Urinary bladder (tissue), 4 donors: Measurements from ENCODE around the gene SETD1A. TPM values are rescaled to one million over a fixed set of nuclear protein-coding genes. Genes with fewer than 3 reads are reported as not detected.

Experiments
- DNase-seq: peaks from one replicate; pipeline ENCODE4 v3.0.0-alpha.2; 2015; ENCODE audit errors: extremely low spot score
- H3K27ac ChIP-seq: one replicate; pipeline ENCODE4 v1.5.1; 2013; ENCODE audit warnings: low read depth, mild to moderate bottlenecking, moderate library complexity
- H3K36me3 ChIP-seq: one replicate; pipeline ENCODE4 v1.6.1; 2013; ENCODE audit warnings: mild to moderate bottlenecking, moderate library complexity; ENCODE audit not compliant: insufficient read depth
- H3K4me1 ChIP-seq: one replicate; pipeline ENCODE4 v1.6.1; 2013; ENCODE audit warnings: mild to moderate bottlenecking, moderate library complexity; ENCODE audit not compliant: insufficient read depth
- H3K4me3 ChIP-seq: one replicate; pipeline ENCODE4 v1.5.1; 2013; ENCODE audit warnings: low read depth, low read length
- WGBS: extraction: QIAGEN DNeasy Blood & Tissue Kit; methylation state at CpG from one replicate; pipeline ENCODE4 v1.1.7; 2013; 5-methylcytosine and 5-hydroxymethylcytosine counted together
- polyA plus RNA-seq: library from polyadenylated mRNA; stranded (reverse); fragments of 200-250 nt; gene quantifications from one replicate; pipeline ENCODE4 v1.2.3, GENCODE V29; 2013
- small RNA-seq: library from RNA; depleted of rRNA; stranded (forward); fragments of <200 nt; gene quantifications from one replicate; pipeline ENCODE3, GENCODE V24; 2014
- total RNA-seq: library from RNA; depleted of rRNA; stranded (reverse); fragments of >200 nt; gene quantifications from one replicate; pipeline ENCODE4 v1.2.3, GENCODE V29; 2014
- donor health status: healthy with polysubstance abuse.
- donor health status: healthy.

Gene SETD1A
- total and polyA plus RNA-seq, 2 donors: 2.9 to 14.6 TPM

DNA sequence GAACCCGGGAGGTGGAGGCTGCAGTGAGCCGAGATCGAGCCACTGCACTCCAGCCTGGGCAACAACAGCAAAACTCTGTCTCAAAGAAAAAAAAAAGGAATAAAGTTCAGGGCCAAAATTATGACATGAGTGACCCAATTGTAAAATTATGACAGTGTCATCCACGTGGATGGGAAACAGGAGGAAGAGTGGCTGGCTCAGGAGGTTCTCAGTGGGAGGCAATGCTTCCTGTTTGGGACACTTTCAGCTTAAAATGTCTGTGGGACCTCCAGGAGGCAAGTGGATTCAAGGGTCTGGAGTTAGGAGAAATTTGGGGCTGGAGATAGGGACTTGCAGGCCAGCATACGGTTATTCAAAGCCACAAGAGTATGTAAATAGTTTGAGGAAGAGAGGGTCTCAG lies 67.8 kb downstream of the SETD1A start:
- WGBS: 79% methylated on average over 5 of the region's 5 CpGs
- no peak overlapping the region for H3K4me3 ChIP-seq
- no peaks in the 10 kb centered on the region for H3K4me1 ChIP-seq
- no peaks in the 10 kb centered on the region for H3K36me3 ChIP-seq
- DNase-seq: no peak
- no peak overlapping the region for H3K27ac ChIP-seq

DNA sequence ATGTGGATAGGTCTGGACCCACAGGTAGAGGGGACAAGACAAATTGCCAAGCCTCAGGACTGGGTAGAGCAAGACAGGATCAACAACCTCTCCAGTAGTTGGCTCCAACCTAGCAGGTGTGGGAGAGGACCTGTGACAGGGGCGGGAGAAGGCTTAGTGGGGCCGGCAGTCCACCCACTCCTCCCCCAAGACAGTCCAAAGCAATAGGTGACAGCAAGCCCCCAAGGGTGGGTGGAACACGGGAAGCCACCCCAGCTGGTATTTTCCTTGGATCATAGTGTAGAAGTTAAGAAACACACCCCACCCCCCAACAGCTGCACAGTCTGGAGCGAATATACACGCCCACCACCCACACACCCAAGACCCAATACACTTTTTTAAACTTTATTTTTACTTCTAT lies 71.7 kb downstream of the SETD1A start:
- 77% methylated on average over 5 of the region's 5 CpGs for WGBS
- DNase-seq: no peak
- Histone ChIP-seq H3K36me3 (no peaks in the 10 kb centered on the region), H3K27ac (no peak overlapping the region), H3K4me1 (no peaks in the 10 kb centered on the region), H3K4me3 (no peak overlapping the region)

DNA sequence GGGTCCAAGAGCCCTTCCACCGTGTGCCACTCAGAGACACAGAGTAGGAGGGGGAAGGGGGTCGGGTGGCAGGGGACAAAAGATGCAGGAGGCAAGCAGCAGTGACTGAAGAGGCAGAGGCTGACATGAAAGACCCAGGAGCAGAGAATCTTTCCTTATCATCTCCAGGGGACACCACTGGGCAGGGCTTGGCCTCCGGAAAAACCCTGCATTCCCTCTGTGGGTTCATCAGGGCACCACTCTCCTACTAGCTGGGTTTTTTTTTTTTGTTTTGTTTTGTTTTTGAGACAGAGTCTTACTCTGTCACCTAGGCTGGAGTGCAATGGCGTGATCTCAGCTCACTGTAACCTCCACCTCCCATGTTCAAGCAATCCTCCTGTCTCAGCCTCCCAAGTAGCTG lies 73.7 kb downstream of the SETD1A start:
- Histone ChIP-seq H3K27ac (no peak overlapping the region), H3K36me3 (no peaks in the 10 kb centered on the region), H3K4me3 (no peak overlapping the region), H3K4me1 (no peaks in the 10 kb centered on the region)
- no peak for DNase-seq
- 79% methylated on average over 4 of the region's 4 CpGs for WGBS

DNA sequence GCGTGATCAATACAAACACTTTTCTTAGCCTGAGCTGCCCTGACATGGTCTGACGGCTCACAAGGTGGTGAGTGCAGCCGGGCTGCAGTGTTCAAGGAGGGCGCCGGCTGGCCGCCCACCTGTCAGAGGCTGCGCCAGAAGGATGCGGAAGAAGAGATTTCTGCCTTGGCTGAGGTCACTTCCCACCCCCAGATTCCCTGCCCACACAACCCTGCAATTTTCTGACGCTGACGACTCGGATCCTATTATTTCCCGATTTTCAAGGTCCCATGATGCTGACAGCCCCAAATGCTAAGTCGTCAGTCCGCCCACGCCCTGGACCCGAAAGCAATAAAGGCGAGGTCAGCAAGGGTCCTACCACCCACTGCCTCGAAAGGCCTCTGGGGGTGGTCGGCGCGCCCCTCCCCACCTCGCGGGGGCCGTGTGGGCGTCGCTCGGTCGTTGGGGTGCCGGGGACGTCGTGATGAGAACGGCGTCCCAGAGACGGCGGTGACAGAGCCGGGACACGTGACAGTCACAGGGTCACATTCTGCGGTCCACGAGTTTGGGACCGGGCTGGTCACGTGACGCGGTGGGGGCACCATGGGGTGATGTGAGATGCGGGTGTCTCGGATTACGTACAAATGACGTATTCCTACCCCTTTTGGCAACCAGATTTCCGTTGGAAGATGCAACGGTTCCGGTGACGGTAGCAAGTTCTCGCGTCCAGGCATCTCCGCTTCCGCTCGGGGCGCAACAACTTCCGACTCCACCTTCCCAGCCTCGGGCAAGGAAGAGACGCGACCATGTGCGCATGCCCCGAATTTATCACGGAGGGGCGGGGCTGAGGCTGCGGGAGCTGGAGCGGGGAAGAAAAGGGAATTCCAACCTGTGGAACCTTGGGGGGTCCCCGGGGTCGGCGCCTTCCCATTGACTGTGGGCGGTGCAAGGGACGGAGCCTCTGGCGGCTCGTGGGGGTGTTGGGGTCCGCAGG lies 75.5 kb downstream of the SETD1A start, which contains the start of gene STX4:
TSS of gene STX4 (plus strand) at position 823 of the 973 bp plus-strand sequence. CDS start 248 bp downstream, outside the sequence.
- DNase-seq: peak; percentile 96
- no peaks in the 10 kb centered on the region for H3K4me1 ChIP-seq
- H3K36me3 ChIP-seq: no peaks in the 10 kb centered on the region
- under 1% methylated on average over 75 of the region's 75 CpGs for WGBS
- H3K4me3 ChIP-seq: peak within 1 kb of the TSS; percentile 90
- peak within 1 kb of the TSS; percentile 88 for H3K27ac ChIP-seq

DNA sequence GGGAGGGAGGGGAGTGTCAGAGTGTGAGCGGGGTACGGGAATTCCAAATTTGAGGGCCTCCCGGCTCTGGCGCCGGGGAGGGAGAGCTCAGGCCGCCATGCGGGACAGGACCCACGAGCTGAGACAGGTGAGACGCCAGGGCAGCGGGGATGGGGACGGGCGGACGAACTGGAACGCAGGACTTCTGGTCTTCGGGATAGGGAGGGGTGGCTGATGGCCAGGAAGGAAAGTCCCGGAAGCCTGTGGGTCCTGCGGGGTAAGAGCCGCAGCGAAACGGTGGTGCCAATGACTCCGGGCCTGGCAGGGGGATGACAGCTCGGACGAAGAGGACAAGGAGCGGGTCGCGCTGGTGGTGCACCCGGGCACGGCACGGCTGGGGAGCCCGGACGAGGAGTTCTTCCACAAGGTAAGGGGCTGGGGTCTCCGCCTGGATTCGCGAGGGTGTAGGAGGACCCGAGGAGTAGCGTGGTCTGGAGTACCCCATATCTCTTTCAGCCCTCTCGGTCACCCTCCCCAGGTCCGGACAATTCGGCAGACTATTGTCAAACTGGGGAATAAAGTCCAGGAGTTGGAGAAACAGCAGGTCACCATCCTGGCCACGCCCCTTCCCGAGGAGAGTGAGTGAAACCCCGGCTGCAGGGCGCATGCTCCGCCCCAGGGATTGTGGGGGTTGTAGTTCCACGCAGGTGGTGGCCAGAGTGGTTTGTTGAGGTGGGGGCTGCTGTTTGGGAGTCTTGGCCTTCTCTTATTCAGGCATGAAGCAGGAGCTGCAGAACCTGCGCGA lies 76.3 kb downstream of the SETD1A start:
- peak overlapping the region; percentile 90 for H3K4me3 ChIP-seq
- DNase-seq: peak; percentile 57
- H3K27ac ChIP-seq: peak overlapping the region; percentile 75
- H3K36me3 ChIP-seq: no peaks in the 10 kb centered on the region
- under 1% methylated on average over 47 of the region's 47 CpGs for WGBS
- no peaks in the 10 kb centered on the region for H3K4me1 ChIP-seq

Small RNAs within 50 kb of the gene (small RNA-seq; reads per million reads assigned to genes)
- gene AC135048.1: not detected

Other genes with a start within 250 kb of the SETD1A start
- 9.1 TPM for gene PHKG2, start 209.3 kb upstream of the SETD1A start, total RNA-seq
- gene PHKG2, start 209.3 kb upstream of the SETD1A start, polyA plus RNA-seq: 28.9 TPM
- gene CFAP119, start 195.7 kb upstream of the SETD1A start, total RNA-seq: 1.3 TPM
- 3.1 TPM for gene CFAP119, start 195.7 kb upstream of the SETD1A start, polyA plus RNA-seq
- gene RNF40, start 195.4 kb upstream of the SETD1A start, total RNA-seq: 47.3 TPM
- gene RNF40, start 195.4 kb upstream of the SETD1A start, polyA plus RNA-seq: 57.6 TPM
- 7.2 TPM for gene ZNF629, start 170.5 kb upstream of the SETD1A start, total RNA-seq
- gene ZNF629, start 170.5 kb upstream of the SETD1A start, polyA plus RNA-seq: 11.2 TPM
- gene BCL7C, start 63.7 kb upstream of the SETD1A start, total RNA-seq: 31.7 TPM
- gene BCL7C, start 63.7 kb upstream of the SETD1A start, polyA plus RNA-seq: 33.2 TPM
- gene CTF1, start 61.1 kb upstream of the SETD1A start, total RNA-seq: 2.1 TPM
- 16.8 TPM for gene CTF1, start 61.1 kb upstream of the SETD1A start, polyA plus RNA-seq
- 9.6 TPM for gene FBXL19, start 34.2 kb upstream of the SETD1A start, total RNA-seq
- 15.2 TPM for gene FBXL19, start 34.2 kb upstream of the SETD1A start, polyA plus RNA-seq
- gene ORAI3, start 8.7 kb upstream of the SETD1A start, total RNA-seq: 16.7 TPM
- gene ORAI3, start 8.7 kb upstream of the SETD1A start, polyA plus RNA-seq: 39.7 TPM
- 11.0 TPM for gene HSD3B7, start 27.5 kb downstream of the SETD1A start, total RNA-seq
- 20.3 TPM for gene HSD3B7, start 27.5 kb downstream of the SETD1A start, polyA plus RNA-seq
- gene STX1B, start 52.9 kb downstream of the SETD1A start, total RNA-seq: 0.74 TPM
- gene STX1B, start 52.9 kb downstream of the SETD1A start, polyA plus RNA-seq: 0.47 TPM
- gene STX4, start 75.8 kb downstream of the SETD1A start, total RNA-seq: 18.0 TPM
- 68.2 TPM for gene STX4, start 75.8 kb downstream of the SETD1A start, polyA plus RNA-seq
- gene ZNF668, start 116.5 kb downstream of the SETD1A start, total RNA-seq: 4.5 TPM
- 10.7 TPM for gene ZNF668, start 116.5 kb downstream of the SETD1A start, polyA plus RNA-seq
- gene ZNF646, start 116.7 kb downstream of the SETD1A start, total RNA-seq: 9.4 TPM
- gene ZNF646, start 116.7 kb downstream of the SETD1A start, polyA plus RNA-seq: 11.5 TPM
- gene PRSS53, start 131.2 kb downstream of the SETD1A start, total RNA-seq: 1.1 TPM
- gene PRSS53, start 131.2 kb downstream of the SETD1A start, polyA plus RNA-seq: 4.7 TPM
- gene VKORC1, start 137.0 kb downstream of the SETD1A start, total RNA-seq: 43.8 TPM
- gene VKORC1, start 137.0 kb downstream of the SETD1A start, polyA plus RNA-seq: 210 TPM
- 10.4 TPM for gene BCKDK, start 150.6 kb downstream of the SETD1A start, total RNA-seq
- 56.0 TPM for gene BCKDK, start 150.6 kb downstream of the SETD1A start, polyA plus RNA-seq
- 41.2 TPM for gene KAT8, start 159.9 kb downstream of the SETD1A start, total RNA-seq
- gene KAT8, start 159.9 kb downstream of the SETD1A start, polyA plus RNA-seq: 64.5 TPM
- 1.6 TPM for gene PRSS8, start 178.0 kb downstream of the SETD1A start, total RNA-seq
- 1.6 TPM for gene PRSS8, start 178.0 kb downstream of the SETD1A start, polyA plus RNA-seq
- 2.0 TPM for gene PRSS36, start 192.3 kb downstream of the SETD1A start, total RNA-seq
- gene PRSS36, start 192.3 kb downstream of the SETD1A start, polyA plus RNA-seq: 2.6 TPM
- gene FUS, start 222.4 kb downstream of the SETD1A start, total RNA-seq: 81.6 TPM
- gene FUS, start 222.4 kb downstream of the SETD1A start, polyA plus RNA-seq: 159 TPM
- gene PYCARD, start 245.0 kb downstream of the SETD1A start, total RNA-seq: 21.7 TPM
- gene PYCARD, start 245.0 kb downstream of the SETD1A start, polyA plus RNA-seq: 34.9 TPM